Right forelimb (tissue), 1 donor: Measurements from ENCODE around the gene IGLON5.
A peak's percentile ranks its signal among the peaks of the same experiment; 100 is the strongest.

ENCODE experiments used
- DNase-seq: peaks from one replicate; pipeline ENCODE4 v3.0.0-alpha.2; 2018

Gene IGLON5

GRCh38 chr19:51311351-51312257, at the start of gene IGLON5:
Gene IGLON5 (plus strand): TSS chr19:51311644. CDS start chr19:51311848, 204 bp downstream.
- DNase-seq: peak; percentile 60

DNA sequence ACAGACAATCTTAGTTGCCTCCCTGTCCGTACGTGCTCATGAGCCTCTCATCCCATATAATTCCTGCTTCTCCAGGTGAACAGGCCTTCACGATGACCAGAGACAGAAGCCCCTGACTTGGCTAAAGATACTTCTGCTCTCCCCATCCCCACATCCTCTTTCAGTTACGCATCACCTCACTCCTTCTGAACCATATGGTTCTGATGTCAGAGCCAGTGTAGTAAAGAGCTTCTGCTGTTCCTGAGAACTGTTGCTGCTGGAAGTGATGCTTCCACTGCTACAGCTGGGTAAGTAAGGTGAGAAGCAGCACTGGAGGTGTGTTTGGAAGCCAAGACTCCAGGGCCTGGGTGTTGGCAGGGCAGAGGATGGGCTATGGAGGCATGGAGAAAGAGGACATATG, 47.6 kb upstream of the IGLON5 start:
- DNase-seq: no peak

GRCh38 chr19:51271067-51271466, 40.4 kb upstream of the IGLON5 start:
- DNase-seq: no peak

GRCh38 chr19:51272183-51272810, 39.1 kb upstream of the IGLON5 start:
- no peak for DNase-seq

- no peak for DNase-seq
These were observed 37.2 kb upstream of the IGLON5 start for GRCh38 chr19:51274049-51274770.

DNA sequence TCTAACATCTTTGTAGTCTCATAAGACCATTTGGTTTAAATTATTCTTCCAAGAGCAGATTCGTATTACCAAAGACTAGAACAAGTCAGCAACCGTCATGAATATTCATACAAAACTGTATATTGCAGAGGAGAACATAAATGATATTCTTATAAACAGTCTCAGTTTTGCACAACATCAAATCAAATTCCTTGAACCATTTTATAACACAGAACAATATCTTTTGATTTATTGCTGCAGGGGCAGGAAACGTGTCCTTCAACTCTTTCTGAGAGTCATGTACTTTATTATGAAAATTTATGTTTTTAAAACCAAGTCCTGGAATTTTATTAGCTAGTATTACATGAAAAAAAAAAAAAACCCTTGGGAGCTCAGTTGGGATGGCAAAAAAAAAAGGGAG, 34.3 kb upstream of the IGLON5 start:
- DNase-seq: no peak

- DNase-seq: no peak
These were observed 29.1 kb upstream of the IGLON5 start for GRCh38 chr19:51282335-51282734.

DNA sequence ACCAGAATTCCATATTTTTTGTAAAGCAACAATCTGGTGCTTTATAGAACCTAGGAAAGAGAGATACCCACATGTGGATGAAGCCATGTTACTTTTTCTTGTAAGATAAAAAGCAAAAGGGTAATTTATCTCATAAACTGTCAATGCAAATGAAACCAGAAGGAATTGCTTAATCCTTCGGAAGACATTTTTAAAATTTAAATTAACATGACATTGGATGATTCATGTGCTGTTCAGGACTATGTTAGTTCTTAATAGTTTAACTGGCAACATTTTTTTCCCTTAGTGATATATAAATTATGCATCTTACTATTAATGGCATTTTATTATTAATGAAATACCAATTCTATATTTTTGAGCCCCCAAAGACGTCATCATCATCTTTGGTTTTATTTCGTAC, 25.8 kb upstream of the IGLON5 start:
- no peak for DNase-seq

- DNase-seq: no peak
These were observed 21.8 kb upstream of the IGLON5 start for GRCh38 chr19:51289635-51290034.

GRCh38 chr19:51292971-51293370, 18.5 kb upstream of the IGLON5 start:
- DNase-seq: no peak

DNA sequence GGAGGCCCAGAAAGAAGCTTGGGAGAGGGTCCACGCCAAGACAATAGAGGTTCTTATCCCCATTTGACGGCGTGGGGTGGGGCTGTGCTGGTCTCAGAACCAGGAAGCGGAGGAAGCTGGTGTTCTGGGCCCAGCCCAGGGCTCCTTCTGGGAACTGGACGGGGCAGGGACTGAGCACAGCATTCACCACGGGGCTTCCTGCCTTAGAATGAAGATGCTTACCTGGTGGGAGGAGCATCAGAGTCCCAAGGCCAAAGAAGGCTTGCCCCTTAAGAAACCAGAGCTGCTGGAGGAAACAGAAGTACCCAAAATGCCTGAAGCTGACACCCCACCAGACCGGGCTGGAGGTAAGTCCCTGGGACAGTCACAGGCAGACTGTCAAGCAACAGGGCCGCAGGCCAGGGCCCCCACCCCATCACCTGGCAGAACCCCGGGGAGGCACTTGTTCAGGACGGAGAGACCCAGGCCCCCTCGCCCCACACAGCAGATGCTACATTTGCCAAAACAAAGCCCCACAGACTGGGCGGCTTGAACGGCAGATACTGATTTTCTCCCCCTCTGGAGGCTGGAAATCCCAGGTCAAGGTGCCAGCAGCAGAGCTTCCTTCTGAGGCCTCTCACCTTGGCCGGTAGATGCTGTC, 17.8 kb upstream of the IGLON5 start:
- no peak for DNase-seq

DNA sequence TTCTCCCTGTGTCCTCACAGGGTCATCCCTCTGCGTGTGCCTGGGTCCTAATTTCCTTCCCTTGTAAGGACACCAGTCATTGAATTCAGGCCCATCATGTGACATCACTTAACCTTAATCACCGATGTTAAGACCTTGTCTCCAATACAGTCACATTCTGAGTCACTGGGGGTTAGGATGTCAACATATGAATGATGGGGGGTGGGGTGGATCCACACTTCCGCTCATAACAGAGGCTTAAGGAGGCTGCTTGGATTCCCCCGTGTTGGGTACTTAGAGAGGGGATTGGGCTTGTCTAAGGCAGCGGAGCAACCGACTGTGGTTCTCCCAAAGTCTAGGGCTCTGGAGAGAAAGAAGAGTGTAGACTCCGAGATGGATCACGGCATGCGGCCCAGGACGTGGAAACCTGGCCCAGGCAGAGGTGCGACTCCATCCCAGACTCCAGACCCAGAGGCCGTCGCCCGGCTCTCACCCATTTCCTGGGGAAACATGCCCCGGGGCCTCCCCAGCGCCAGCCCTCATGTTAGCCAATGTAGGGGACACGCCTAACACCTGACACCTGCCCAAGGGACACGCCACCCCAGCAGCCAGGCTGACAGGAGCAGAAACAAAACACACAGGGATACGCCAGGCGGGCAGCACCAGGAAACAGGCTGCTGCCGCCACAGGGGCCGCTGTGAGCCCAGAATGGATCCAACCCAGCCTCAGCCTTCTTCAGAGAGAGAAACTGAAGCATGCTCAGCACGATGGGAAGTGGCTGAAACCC, 17.1 kb upstream of the IGLON5 start:
- no peak for DNase-seq

DNA sequence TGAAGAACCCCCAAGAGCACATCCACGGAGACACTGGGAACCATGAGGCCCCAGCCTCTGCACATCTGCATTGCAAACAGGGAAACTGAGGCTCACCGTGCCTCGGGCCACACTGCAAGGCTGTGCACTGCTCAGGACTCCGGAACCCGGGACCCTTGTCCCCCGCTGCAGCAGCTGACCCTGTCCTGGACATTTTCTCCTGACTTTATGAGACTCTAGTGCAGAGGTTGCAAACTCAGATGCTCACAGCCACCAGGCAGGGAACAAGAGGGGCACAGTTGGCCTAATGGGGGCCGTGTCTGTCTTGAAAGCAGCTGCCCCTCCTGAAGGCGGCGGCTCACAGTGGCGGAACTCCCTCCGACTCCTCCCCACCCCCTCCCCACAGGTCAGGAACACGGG, 16.5 kb upstream of the IGLON5 start:
- DNase-seq: no peak

GRCh38 chr19:51295382-51296126, 15.9 kb upstream of the IGLON5 start:
- DNase-seq: no peak

GRCh38 chr19:51296336-51297093, 14.9 kb upstream of the IGLON5 start:
- no peak for DNase-seq

DNA sequence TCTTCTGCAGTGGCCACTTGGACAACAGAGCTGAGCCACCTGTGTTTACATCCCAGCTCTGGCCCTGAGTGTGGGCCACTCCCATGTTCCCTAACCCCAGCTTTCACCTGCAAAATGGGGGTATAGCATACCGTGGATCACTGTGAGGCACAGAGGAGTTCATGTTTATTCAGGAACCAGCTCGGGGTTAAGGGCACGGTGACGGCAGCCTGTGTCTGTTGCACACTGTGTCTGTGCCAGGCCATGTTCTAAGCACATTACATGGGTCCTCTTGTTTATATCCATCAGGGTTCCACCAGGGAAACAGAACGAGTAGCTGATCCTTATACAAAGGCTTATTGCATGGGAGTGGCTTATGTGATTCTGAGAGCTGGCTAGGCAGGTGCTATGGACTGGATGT, 14.0 kb upstream of the IGLON5 start:
- DNase-seq: no peak

DNA sequence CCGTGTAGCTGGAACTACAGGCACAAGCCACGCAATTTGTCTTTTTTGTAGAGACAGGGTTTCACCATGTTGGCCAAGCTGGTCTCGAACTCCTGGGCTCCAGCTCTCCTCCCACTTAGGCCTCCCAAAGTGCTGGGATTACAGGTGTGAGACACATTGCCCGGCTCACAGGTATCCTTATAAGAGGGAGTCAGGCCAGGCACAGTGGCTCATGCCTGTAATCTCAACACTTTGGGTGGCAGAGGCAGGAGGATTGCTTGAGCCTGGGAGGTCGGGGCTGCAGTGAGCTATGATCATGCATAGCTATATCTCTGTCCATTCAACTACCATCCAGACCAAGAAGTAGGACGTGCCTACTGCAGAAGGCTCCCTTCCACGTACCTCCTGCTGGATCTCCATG, 10.2 kb upstream of the IGLON5 start:
- no peak for DNase-seq

DNA sequence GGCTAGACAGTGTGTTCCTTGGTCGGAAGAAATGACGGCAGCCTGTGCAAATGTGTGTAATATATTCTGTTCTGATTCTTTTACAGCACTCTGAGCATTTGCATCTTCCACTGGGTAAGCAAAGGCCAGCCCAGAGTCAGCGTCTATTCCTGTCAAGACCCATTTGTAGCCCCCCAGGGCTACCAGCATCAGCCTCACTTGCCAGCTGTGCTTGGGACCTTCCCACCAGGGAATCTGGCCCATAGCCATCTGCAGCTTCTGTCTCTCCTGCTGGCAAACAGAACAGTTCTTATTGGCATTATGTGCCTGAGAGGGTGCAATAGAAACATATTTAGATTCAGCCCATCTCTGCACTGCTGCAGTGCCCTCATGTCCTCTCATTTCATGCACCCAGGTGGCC, 6.0 kb upstream of the IGLON5 start:
- no peak for DNase-seq

GRCh38 chr19:51316688-51317087, 5.2 kb downstream of the IGLON5 start:
- DNase-seq: no peak

DNA sequence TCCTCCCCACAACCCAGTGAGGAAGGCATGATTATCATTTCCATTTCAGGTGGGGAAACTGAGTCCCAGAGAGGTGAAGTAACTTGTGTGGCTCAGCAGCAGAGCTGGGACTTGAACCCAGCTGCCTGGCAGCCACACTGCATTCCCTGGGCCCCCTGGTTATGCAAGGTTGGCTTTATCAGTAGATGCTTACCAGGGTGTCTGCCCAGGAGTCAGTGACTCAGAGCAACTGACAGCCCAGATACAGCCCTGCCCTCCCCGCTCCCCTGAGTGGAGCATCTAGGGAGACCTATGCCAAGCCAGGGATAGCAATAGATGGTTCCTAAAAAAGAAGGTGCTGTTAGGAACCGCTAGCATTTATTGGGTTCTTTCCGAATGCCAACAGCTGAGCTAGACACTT, 5.9 kb downstream of the IGLON5 start:
- DNase-seq: no peak

DNA sequence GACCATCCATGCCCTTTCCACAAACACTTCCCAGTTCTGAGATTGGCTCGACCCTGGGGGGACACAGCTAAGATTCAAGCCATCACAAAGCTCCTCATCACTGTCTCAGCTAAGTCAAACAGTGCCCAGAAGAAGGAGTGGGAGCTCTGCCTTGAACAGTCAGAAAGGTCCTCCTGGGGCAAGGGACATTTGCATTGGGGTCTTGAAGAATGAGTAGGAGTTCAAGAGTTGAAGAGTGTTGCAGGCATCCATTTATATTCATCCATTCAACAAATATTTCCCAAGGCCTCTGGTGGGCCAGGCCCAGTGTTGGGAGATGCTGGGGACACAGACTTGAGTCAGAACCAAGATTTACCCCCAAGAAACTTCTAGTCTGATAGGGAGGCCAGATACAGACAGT, 6.5 kb downstream of the IGLON5 start:
- no peak for DNase-seq
